Fibroblast of lung (primary cell): Measurements from ENCODE around the gene ADAD1.

Experiments used
- EZH2 ChIP-seq: IDR thresholded peaks from 2 replicates; pipeline ENCODE4 v1.5.1; 2012; ENCODE audit warnings: low read length, control low read depth, mild to moderate bottlenecking; ENCODE audit errors: missing control alignments
- TF ChIP-seq, protein P1 (sequence below), 2 donors: IDR thresholded peaks in 1 of 2; conservative IDR thresholded peaks in 1 of 2; 1 replicate in 1 of 2; 2 replicates in 1 of 2; pipeline ENCODE4 v1.5.1; 2011 to 2012; ENCODE audit warnings: low read length in 2 of 2, control low read depth in 1 of 2, inconsistent platforms in 1 of 2, low read depth in 1 of 2, mild to moderate bottlenecking in 1 of 2

DNA sequence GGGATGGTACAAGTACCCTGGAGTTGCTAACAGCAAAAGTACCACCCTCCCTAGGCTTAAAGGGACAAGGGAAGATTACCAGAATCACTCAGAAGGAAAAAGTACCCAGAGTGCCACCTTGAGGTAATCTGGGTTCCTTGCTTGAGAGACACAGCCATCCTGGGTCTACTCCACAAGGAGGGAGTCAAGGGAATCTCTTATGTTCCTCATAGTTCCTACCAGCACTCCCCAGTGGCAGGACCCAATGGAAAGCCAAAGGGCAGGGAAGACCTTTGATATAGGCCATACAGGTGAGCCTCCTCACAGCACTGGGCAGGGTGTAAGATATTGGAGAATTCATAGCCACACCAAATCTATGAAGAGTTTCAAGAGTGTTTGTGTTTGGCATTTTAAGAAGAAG lies 72.0 kb downstream of the ADAD1 start:
- TF ChIP-seq, protein P1, sequence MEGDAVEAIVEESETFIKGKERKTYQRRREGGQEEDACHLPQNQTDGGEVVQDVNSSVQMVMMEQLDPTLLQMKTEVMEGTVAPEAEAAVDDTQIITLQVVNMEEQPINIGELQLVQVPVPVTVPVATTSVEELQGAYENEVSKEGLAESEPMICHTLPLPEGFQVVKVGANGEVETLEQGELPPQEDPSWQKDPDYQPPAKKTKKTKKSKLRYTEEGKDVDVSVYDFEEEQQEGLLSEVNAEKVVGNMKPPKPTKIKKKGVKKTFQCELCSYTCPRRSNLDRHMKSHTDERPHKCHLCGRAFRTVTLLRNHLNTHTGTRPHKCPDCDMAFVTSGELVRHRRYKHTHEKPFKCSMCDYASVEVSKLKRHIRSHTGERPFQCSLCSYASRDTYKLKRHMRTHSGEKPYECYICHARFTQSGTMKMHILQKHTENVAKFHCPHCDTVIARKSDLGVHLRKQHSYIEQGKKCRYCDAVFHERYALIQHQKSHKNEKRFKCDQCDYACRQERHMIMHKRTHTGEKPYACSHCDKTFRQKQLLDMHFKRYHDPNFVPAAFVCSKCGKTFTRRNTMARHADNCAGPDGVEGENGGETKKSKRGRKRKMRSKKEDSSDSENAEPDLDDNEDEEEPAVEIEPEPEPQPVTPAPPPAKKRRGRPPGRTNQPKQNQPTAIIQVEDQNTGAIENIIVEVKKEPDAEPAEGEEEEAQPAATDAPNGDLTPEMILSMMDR (conservative IDR thresholded peaks at IDR 0.05 in 1 of 2, IDR thresholded peaks at IDR 0.05 in 1 of 2; ENCODE audit: low read depth in 1 of 2, low read length in 2 of 2): peak; percentile 23 to 49
- TF ChIP-seq EZH2: no peak
